H9 (cell line): ENCODE measurements around the gene CDK8. TPM values are rescaled to one million over a fixed set of nuclear protein-coding genes. Genes with fewer than 3 reads are reported as not detected.
A peak's percentile ranks its signal among the peaks of the same experiment; 100 is the strongest.

Experiments used
- DNase-seq: peaks from one replicate; pipeline ENCODE4 v3.0.0-alpha.2; 2017
- H2AFZ ChIP-seq: one replicate; pipeline ENCODE4 v1.6.1; 2013; ENCODE audit warnings: mild to moderate bottlenecking, low read length, control low read depth, moderate library complexity
- H2AK5ac ChIP-seq: 2 replicates; pipeline ENCODE4 v1.6.1; 2013; ENCODE audit warnings: low read length, control low read depth, mixed read lengths; ENCODE audit not compliant: insufficient read length
- H2BK120ac ChIP-seq: one replicate; pipeline ENCODE4 v1.6.1; 2013; ENCODE audit warnings: low read depth, mild to moderate bottlenecking, low read length, control low read depth, inconsistent platforms; ENCODE audit not compliant: poor library complexity, severe bottlenecking
- H2BK12ac ChIP-seq: 2 replicates; pipeline ENCODE4 v1.6.1; 2013; ENCODE audit warnings: low read length, control low read depth, mixed read lengths, low read depth; ENCODE audit not compliant: insufficient read length
- H2BK15ac ChIP-seq: 2 replicates; pipeline ENCODE4 v1.6.1; 2013; ENCODE audit warnings: low read depth, low read length, control low read depth
- H2BK20ac ChIP-seq: one replicate; pipeline ENCODE4 v1.6.1; 2013; ENCODE audit warnings: low read depth, mild to moderate bottlenecking, low read length, control low read depth, inconsistent platforms; ENCODE audit not compliant: poor library complexity, severe bottlenecking
- H2BK5ac ChIP-seq: 2 replicates; pipeline ENCODE4 v1.6.1; 2013; ENCODE audit warnings: low read length, control low read depth, mixed read lengths; ENCODE audit not compliant: insufficient read length
- H3K14ac ChIP-seq: 2 replicates; pipeline ENCODE4 v1.6.1; 2013; ENCODE audit warnings: low read length, control low read depth; ENCODE audit not compliant: insufficient read depth
- H3K18ac ChIP-seq: 2 replicates; pipeline ENCODE4 v1.6.1; 2013; ENCODE audit warnings: low read depth, mild to moderate bottlenecking, mixed read lengths, low read length, control low read depth; ENCODE audit not compliant: insufficient read length
- H3K23ac ChIP-seq: 2 replicates; pipeline ENCODE4 v1.6.1; 2013; ENCODE audit warnings: low read length, control low read depth, mixed read lengths, low read depth; ENCODE audit not compliant: insufficient read length
- H3K23me2 ChIP-seq: 2 replicates; pipeline ENCODE4 v1.6.1; 2013; ENCODE audit warnings: low read depth, mild to moderate bottlenecking, mixed read lengths, low read length, control low read depth; ENCODE audit not compliant: insufficient read length, poor library complexity, severe bottlenecking
- H3K27ac ChIP-seq: 2 replicates; pipeline ENCODE4 v1.5.1; 2013; ENCODE audit warnings: low read length, control low read depth, mixed read lengths, low read depth; ENCODE audit not compliant: insufficient read length
- H3K27me3 ChIP-seq: 2 replicates; pipeline ENCODE4 v1.6.1; 2013; ENCODE audit warnings: low read length, control low read depth, inconsistent platforms; ENCODE audit not compliant: insufficient read depth
- H3K4ac ChIP-seq: 2 replicates; pipeline ENCODE4 v1.6.1; 2013; ENCODE audit warnings: low read depth, mild to moderate bottlenecking, control low read depth, inconsistent platforms, low read length, moderate library complexity
- H3K4me1 ChIP-seq: 2 replicates; pipeline ENCODE4 v1.6.1; 2013; ENCODE audit warnings: low read length, control low read depth, inconsistent platforms; ENCODE audit not compliant: insufficient read depth
- H3K4me2 ChIP-seq: 2 replicates; pipeline ENCODE4 v1.6.1; 2013; ENCODE audit warnings: low read length, control low read depth, mixed read lengths; ENCODE audit not compliant: insufficient read length, insufficient read depth
- H3K56ac ChIP-seq: 2 replicates; pipeline ENCODE4 v1.6.1; 2013; ENCODE audit warnings: low read depth, mild to moderate bottlenecking, mixed read lengths, low read length, control low read depth; ENCODE audit not compliant: insufficient read length
- H3K79me1 ChIP-seq: 2 replicates; pipeline ENCODE4 v1.6.1; 2013; ENCODE audit warnings: low read depth, mild to moderate bottlenecking, moderate library complexity, low read length, control low read depth, inconsistent platforms; ENCODE audit not compliant: insufficient read depth, poor library complexity, severe bottlenecking
- H3K79me2 ChIP-seq: 2 replicates; pipeline ENCODE4 v1.6.1; 2013; ENCODE audit warnings: low read length, control low read depth, inconsistent platforms; ENCODE audit not compliant: insufficient read depth
- H3K9ac ChIP-seq: 2 replicates; pipeline ENCODE4 v1.6.1; 2013; ENCODE audit warnings: low read length, control low read depth, mixed read lengths; ENCODE audit not compliant: insufficient read length; ENCODE audit errors: extremely low read depth
- H3K9me3 ChIP-seq: one replicate; pipeline ENCODE4 v1.6.1; 2013; ENCODE audit warnings: low read depth, low read length, inconsistent platforms; ENCODE audit not compliant: control insufficient read depth
- H3T11ph ChIP-seq: one replicate; pipeline ENCODE4 v1.6.1; 2013; ENCODE audit warnings: mild to moderate bottlenecking, low read length, control low read depth, inconsistent platforms
- H4K20me1 ChIP-seq: one replicate; pipeline ENCODE4 v1.6.1; 2013; ENCODE audit not compliant: control insufficient read depth, insufficient read length, insufficient read depth
- H4K5ac ChIP-seq: 2 replicates; pipeline ENCODE4 v1.6.1; 2013; ENCODE audit warnings: low read depth, mild to moderate bottlenecking, mixed read lengths, low read length, control low read depth; ENCODE audit not compliant: insufficient read length
- H4K8ac ChIP-seq: replicated peaks from 2 replicates; pipeline ENCODE4 v1.6.1; 2013; ENCODE audit warnings: low read length, control low read depth, mixed read lengths, low read depth; ENCODE audit not compliant: insufficient read length
- H4K91ac ChIP-seq: 2 replicates; pipeline ENCODE4 v1.6.1; 2013; ENCODE audit warnings: low read depth, mild to moderate bottlenecking, moderate library complexity, mixed read lengths, low read length, control low read depth; ENCODE audit not compliant: insufficient read length
- H3K27ac Mint-ChIP-seq, 3 experiments: 2 replicates in 2 of 3; 3 replicates in 1 of 3; pipeline ENCODE4 v1.8.0; 2020 to 2021; ENCODE audit warnings: mixed read lengths in 3 of 3, mild to moderate bottlenecking in 1 of 3, moderate library complexity in 1 of 3
- H3K27me3 Mint-ChIP-seq: 2 replicates; pipeline ENCODE4 v1.8.0; 2021; ENCODE audit warnings: low read depth, mild to moderate bottlenecking, moderate library complexity, mixed read lengths
- H3K36me3 Mint-ChIP-seq, 3 experiments: 2 replicates in 2 of 3; 3 replicates in 1 of 3; pipeline ENCODE4 v1.8.0; 2020 to 2021; ENCODE audit warnings: low read depth in 3 of 3, mixed read lengths in 3 of 3; ENCODE audit not compliant: insufficient read depth in 1 of 3
- H3K4me1 Mint-ChIP-seq, 2 experiments: 2 replicates each; pipeline ENCODE4 v1.8.0; 2020; ENCODE audit warnings: mixed read lengths in 2 of 2
- H3K4me3 Mint-ChIP-seq, 2 experiments: 2 replicates in 1 of 2; 3 replicates in 1 of 2; pipeline ENCODE4 v1.8.0; 2020 to 2021; ENCODE audit warnings: mild to moderate bottlenecking in 2 of 2, mixed read lengths in 2 of 2, moderate library complexity in 1 of 2
- H3K9me3 Mint-ChIP-seq, 2 experiments: 2 replicates in 1 of 2; 3 replicates in 1 of 2; pipeline ENCODE4 v1.8.0; 2020; ENCODE audit warnings: mild to moderate bottlenecking in 2 of 2, mixed read lengths in 2 of 2, moderate library complexity in 1 of 2
- WGBS: extraction: QIAGEN DNeasy Blood & Tissue Kit; methylation state at CpG from one replicate; pipeline ENCODE4 v1.1.7; 2013; ENCODE audit warnings: missing lambda C conversion rate, low lambda C conversion rate, mixed read lengths; ENCODE audit not compliant: insufficient read length; ENCODE audit errors: extremely low coverage; 5-methylcytosine and 5-hydroxymethylcytosine counted together
- total RNA-seq: library from RNA; stranded (reverse); gene quantifications from 2 replicates; pipeline ENCODE4 v1.2.1, GENCODE V29; 2021
- TF ChIP-seq, protein P1 (sequence below): fragments of 200-600 bp; sonication (generic); conservative IDR thresholded peaks from 3 replicates; pipeline ENCODE4 v1.8.0; 2021; ENCODE audit warnings: antibody characterized with exemption, mild to moderate bottlenecking

Gene CDK8
- total RNA-seq, 1 experiment from 2014 or later: 18.1 TPM

- Histone ChIP-seq H2BK5ac (no peak overlapping the region), H3K27me3 (no peaks in the 10 kb centered on the region), H3K4me1 (no peaks in the 10 kb centered on the region), H3K18ac (no peak overlapping the region), H2BK12ac (no peak overlapping the region), H3T11ph (no peak overlapping the region), H3K4ac (no peak overlapping the region), H2AFZ (no peak overlapping the region), H4K8ac (no peak overlapping the region), H2AK5ac (no peak overlapping the region), H3K27ac (no peak overlapping the region), H2BK20ac (no peak overlapping the region), H3K79me2 (no peaks in the 10 kb centered on the region), H3K56ac (no peak overlapping the region), H3K23me2 (no peaks in the 10 kb centered on the region), H2BK15ac (no peak overlapping the region), H3K14ac (no peak overlapping the region), H3K9me3 (no peaks in the 10 kb centered on the region), H3K23ac (no peak overlapping the region), H4K91ac (no peak overlapping the region), H3K79me1 (no peaks in the 10 kb centered on the region), H2BK120ac (no peak overlapping the region), H4K5ac (no peak overlapping the region), H3K4me2 (no peak overlapping the region), H4K20me1 (no peaks in the 10 kb centered on the region), H3K9ac (no peak overlapping the region)
- no peak for DNase-seq
- Mint-ChIP-seq H3K4me1 (peaks cover 0 to 6% of the 10 kb centered on the region in 2 experiments; a peak in 2 of 4 replicates), H3K27ac (peak overlapping the region in 2 of 3 experiments; percentile 76 to 89; a peak in 5 of 7 replicates), H3K9me3 (no peaks in the 10 kb centered on the region), H3K27me3 (no peaks in the 10 kb centered on the region), H3K36me3 (no peaks in the 10 kb centered on the region), H3K4me3 (no peak overlapping the region)
- TF ChIP-seq, protein P1, sequence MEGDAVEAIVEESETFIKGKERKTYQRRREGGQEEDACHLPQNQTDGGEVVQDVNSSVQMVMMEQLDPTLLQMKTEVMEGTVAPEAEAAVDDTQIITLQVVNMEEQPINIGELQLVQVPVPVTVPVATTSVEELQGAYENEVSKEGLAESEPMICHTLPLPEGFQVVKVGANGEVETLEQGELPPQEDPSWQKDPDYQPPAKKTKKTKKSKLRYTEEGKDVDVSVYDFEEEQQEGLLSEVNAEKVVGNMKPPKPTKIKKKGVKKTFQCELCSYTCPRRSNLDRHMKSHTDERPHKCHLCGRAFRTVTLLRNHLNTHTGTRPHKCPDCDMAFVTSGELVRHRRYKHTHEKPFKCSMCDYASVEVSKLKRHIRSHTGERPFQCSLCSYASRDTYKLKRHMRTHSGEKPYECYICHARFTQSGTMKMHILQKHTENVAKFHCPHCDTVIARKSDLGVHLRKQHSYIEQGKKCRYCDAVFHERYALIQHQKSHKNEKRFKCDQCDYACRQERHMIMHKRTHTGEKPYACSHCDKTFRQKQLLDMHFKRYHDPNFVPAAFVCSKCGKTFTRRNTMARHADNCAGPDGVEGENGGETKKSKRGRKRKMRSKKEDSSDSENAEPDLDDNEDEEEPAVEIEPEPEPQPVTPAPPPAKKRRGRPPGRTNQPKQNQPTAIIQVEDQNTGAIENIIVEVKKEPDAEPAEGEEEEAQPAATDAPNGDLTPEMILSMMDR: no peak
- no CpG with 5 or more reads among the region's 3 CpGs for WGBS
Observed at GRCh38 chr13:26423629-26424028, 169.7 kb downstream of the CDK8 start.
